Heart left ventricle (tissue), 16 donors: ENCODE results near the gene SLCO3A1. TPM values are rescaled to one million over a fixed set of nuclear protein-coding genes. Genes with fewer than 3 reads are reported as not detected.

ENCODE experiments used
- ATAC-seq, 4 donors: fragments of 200-7000 bp; cut with Tn5 transposase; one replicate each; pipeline ENCODE4 v1.9.1; 2020 to 2022; ENCODE audit warnings: moderate library complexity in 4 of 4, mild to moderate bottlenecking in 3 of 4, moderate number of reproducible peaks in 1 of 4
- DNase-seq, 5 donors: peaks; one replicate each; pipeline ENCODE4 v3.0.0-alpha.2; 2020
- H3K27ac ChIP-seq, 12 donors: fragments of 200-600 bp; sonication (generic) in 4 of 12; one replicate each; pipeline versions ENCODE4 v1.5.0 to v1.8.0; 2016 to 2022; ENCODE audit warnings: mild to moderate bottlenecking in 2 of 12
- H3K27me3 ChIP-seq, 9 donors: fragments of 200-600 bp; sonication (generic) in 2 of 9; one replicate each; pipeline versions ENCODE4 v1.5.1 to v1.8.0; 2016 to 2022; ENCODE audit warnings: mild to moderate bottlenecking in 3 of 9
- H3K36me3 ChIP-seq, 9 donors: fragments of 200-600 bp; sonication (generic) in 2 of 9; one replicate each; pipeline versions ENCODE4 v1.5.0 to v1.8.0; 2018 to 2022; ENCODE audit warnings: mild to moderate bottlenecking in 2 of 9
- H3K4me1 ChIP-seq, 12 donors: fragments of 200-600 bp; sonication (generic) in 4 of 12; one replicate each; pipeline versions ENCODE4 v1.5.0 to v1.8.0; 2016 to 2022; ENCODE audit warnings: mild to moderate bottlenecking in 3 of 12
- H3K4me3 ChIP-seq, 12 donors: fragments of 200-600 bp; sonication (generic) in 4 of 12; one replicate each; pipeline versions ENCODE4 v1.5.0 to v1.8.0; 2017 to 2022; ENCODE audit warnings: mild to moderate bottlenecking in 9 of 12, moderate library complexity in 4 of 12
- H3K9me3 ChIP-seq, 12 donors: fragments of 200-600 bp; sonication (generic) in 4 of 12; one replicate each; pipeline versions ENCODE4 v1.5.0 to v1.8.0; 2016 to 2022; ENCODE audit warnings: mild to moderate bottlenecking in 1 of 12
- POLR2A ChIP-seq, 2 donors: fragments of 450-650 bp; IDR thresholded peaks; one replicate each; pipeline ENCODE4 v1.6.1; 2017; ENCODE audit warnings: antibody characterized with exemption in 2 of 2, mild to moderate bottlenecking in 2 of 2, moderate library complexity in 2 of 2
- WGBS, 4 donors: extraction: QIAGEN DNeasy Blood & Tissue Kit in 2 of 4; methylation state at CpG; one replicate each; pipeline versions ENCODE4 v1.1.5 to v1.1.7; 2013 to 2018; 5-methylcytosine and 5-hydroxymethylcytosine counted together
- intact Hi-C, 10 donors: fragments of 100-400 bp; cut with DNase I; formaldehyde crosslinking; loops; one replicate each; pipeline versions ENCODE4 v1.11.1 to v1.14.2; 2022
- polyA plus RNA-seq, 2 donors: library from polyadenylated mRNA; stranded (reverse); fragments of 200-250 nt; gene quantifications; one replicate each; pipeline ENCODE4 v1.2.3, GENCODE V29; 2013
- total RNA-seq, 9 donors: library from RNA; depleted of rRNA in 2 of 9; stranded (reverse); fragments of >200 nt in 2 of 9; fragmentation: NEBNext Ultra II Directional in 3 of 9; extraction: Animal tissue kit (Norgen Biotek cat#: 25700) in 3 of 9; gene quantifications; one replicate each; pipeline versions ENCODE4 v1.1.0 to v1.2.4, GENCODE V29; 2016 to 2023
- TF ChIP-seq, protein P1 (sequence below), 12 donors: fragments of 200-600 bp; sonication (generic) in 4 of 12; IDR thresholded peaks; one replicate each; pipeline versions ENCODE4 v1.5.0 to v1.8.0; 2018 to 2022; ENCODE audit warnings: antibody characterized with exemption in 12 of 12, mild to moderate bottlenecking in 5 of 12
- donor health status: ischemic (EF 13 %, LVEDD 7.1; RV severe dilation, severe dysfunction).
- donor health status: healthy with polysubstance abuse.
- donor health status: DM: no; HTN: yes; CAD: no.
- donor health status: DM: no; HTN: no; CAD: no.
- donor health status: ischemic (EF 25% LVEDD 6.9; RV normal size, moderate dysfunction).
- donor health status: ischemic (EF 25% LVEDD 5.7; RV mildly dilated, moderate dysfunction).
- donor health status: healthy.
- donor health status: DM: yes; HTN: yes; CAD: no.
- donor health status: ischemic (EF 35%, LVEDD 5.7; RV mildly dilated, moderate dysfunction).
- donor health status: nonischemic (EF 11% LVEDD 7.7; RV severe dilation, severe dysfunction).
- donor health status: DM: yes; HTN: yes; CAD: no.
- donor health status: PGD.
- donor health status: ischemic (EF 29% LVEDD 5.4; RV normal size, mild dysfunction).
- donor health status: nonischemic (EF 23%, LVEDD 6.1; RV moderate dilation, normal function).

SLCO3A1 gene
- total and polyA plus RNA-seq, 11 donors, result 26.3 to 64.2 (median 50.2) TPM

- TF ChIP-seq, protein P1, sequence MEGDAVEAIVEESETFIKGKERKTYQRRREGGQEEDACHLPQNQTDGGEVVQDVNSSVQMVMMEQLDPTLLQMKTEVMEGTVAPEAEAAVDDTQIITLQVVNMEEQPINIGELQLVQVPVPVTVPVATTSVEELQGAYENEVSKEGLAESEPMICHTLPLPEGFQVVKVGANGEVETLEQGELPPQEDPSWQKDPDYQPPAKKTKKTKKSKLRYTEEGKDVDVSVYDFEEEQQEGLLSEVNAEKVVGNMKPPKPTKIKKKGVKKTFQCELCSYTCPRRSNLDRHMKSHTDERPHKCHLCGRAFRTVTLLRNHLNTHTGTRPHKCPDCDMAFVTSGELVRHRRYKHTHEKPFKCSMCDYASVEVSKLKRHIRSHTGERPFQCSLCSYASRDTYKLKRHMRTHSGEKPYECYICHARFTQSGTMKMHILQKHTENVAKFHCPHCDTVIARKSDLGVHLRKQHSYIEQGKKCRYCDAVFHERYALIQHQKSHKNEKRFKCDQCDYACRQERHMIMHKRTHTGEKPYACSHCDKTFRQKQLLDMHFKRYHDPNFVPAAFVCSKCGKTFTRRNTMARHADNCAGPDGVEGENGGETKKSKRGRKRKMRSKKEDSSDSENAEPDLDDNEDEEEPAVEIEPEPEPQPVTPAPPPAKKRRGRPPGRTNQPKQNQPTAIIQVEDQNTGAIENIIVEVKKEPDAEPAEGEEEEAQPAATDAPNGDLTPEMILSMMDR (IDR thresholded peaks at IDR 0.05), result no peak
- no peak for TF ChIP-seq POLR2A (IDR thresholded peaks at IDR 0.05)
- ATAC-seq, result peak; percentile 94 to 95 (median 94)
- Histone ChIP-seq H3K4me1 (peaks cover 0 to 64% (median 25%) of the 10 kb centered on the region in 12 donors), H3K27me3 (no peaks in the 10 kb centered on the region), H3K36me3 (peaks cover 0 to 2% (median 0%) of the 10 kb centered on the region in 9 donors), H3K9me3 (peaks cover 0 to 33% (median 13%) of the 10 kb centered on the region in 12 donors), H3K27ac (peak overlapping the region in 11 of 12 donors; percentile 8 to 78 (median 47)), H3K4me3 (no peak overlapping the region)
- intact Hi-C loops, result loop anchor here in 1 of 10 donors (2.0 kb wide), 1 partner anchor 21 kb away; no protein-coding TSS in a partner anchor
- peak in 2 of 5 donors; percentile 57 to 63 for DNase-seq
- 51 to 61% (median 56%) methylated on average over 14 of the region's 14 CpGs for WGBS, 4 donors
Observed at GRCh38 chr15:91897585-91898372, 44.3 kb downstream of the SLCO3A1 start.

DNA sequence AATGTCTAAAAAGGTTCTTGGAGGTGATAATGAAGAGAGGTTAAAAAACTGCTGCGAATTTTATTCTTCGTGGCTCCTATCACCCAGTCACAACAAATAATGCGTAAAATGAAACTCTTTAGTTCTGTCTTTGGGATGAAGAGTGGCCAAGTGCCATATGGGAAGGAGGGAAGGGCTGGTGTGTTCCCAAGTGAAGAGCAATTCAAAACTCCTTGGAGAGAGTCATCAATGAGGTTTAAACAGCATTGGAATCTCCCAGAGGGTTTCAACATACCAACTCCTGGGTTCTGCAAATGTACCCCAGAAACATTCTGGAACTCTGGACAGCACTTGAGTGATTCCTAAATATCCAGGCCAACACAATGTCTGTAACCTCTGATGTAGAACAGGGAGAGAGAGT, 45.3 kb downstream of the SLCO3A1 start:
- Histone ChIP-seq H3K27me3 (no peaks in the 10 kb centered on the region), H3K27ac (peak overlapping the region in 2 of 12 donors; percentile 63 to 78), H3K4me3 (no peak overlapping the region), H3K4me1 (peaks cover 0 to 58% (median 23%) of the 10 kb centered on the region in 12 donors), H3K36me3 (no peaks in the 10 kb centered on the region), H3K9me3 (peaks cover 0 to 26% (median 11%) of the 10 kb centered on the region in 12 donors)
- intact Hi-C loops, result loop anchor here in 1 of 10 donors (2.0 kb wide), 1 partner anchor 20 kb away; no protein-coding TSS in a partner anchor
- ATAC-seq (no peak), DNase-seq (no peak)
- no peak for TF ChIP-seq POLR2A (IDR thresholded peaks at IDR 0.05)
- TF ChIP-seq, protein P1 (IDR thresholded peaks at IDR 0.05), result no peak
- 93 to 97% (median 96%) methylated on average over 3 of the region's 3 CpGs for WGBS, 4 donors

DNA sequence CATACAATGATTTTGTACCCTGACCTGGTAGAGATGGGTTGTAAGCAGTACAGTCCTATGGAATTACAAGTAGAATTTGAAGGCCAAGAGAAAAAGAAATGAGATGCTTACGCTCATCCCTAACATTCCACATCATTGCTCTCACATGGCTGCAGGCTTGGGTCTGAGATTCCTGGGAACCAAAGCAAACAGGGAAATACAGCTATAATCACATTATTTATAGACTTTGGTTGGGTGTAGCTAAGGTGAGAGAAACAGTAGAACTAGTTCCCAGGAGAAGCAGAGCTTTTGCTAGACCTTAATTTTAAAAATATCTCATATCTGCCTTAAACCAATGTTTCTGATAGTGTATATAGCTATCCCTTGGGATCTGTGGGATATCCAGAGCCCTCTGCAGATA, 51.4 kb downstream of the SLCO3A1 start:
- Histone ChIP-seq H3K9me3 (peaks cover 0 to 26% (median 11%) of the 10 kb centered on the region in 12 donors), H3K27ac (no peak overlapping the region), H3K27me3 (no peaks in the 10 kb centered on the region), H3K36me3 (no peaks in the 10 kb centered on the region), H3K4me3 (no peak overlapping the region), H3K4me1 (peaks cover 0 to 19% (median 0%) of the 10 kb centered on the region in 12 donors)
- TF ChIP-seq, protein P1 (IDR thresholded peaks at IDR 0.05), result no peak
- TF ChIP-seq POLR2A (IDR thresholded peaks at IDR 0.05), result no peak
- whole genome bisulfite sequencing, 4 donors, result 85 to 98% (median 94%) methylated on average over 1 of the region's 1 CpG
- DNase-seq (no peak), ATAC-seq (no peak)
- intact Hi-C loops, result loop anchor here in 1 of 10 donors (5.0 kb wide), 1 partner anchor 33 kb away; no protein-coding TSS in a partner anchor

- H3K4me1 ChIP-seq, result peaks cover 0 to 47% (median 14%) of the 10 kb centered on the region in 12 donors
- TF ChIP-seq, protein P1 (IDR thresholded peaks at IDR 0.05), result no peak
- no peak for TF ChIP-seq POLR2A (IDR thresholded peaks at IDR 0.05)
- WGBS, 4 donors, result 88 to 91% (median 89%) methylated on average over 3 of the region's 3 CpGs
- DNase-seq (no peak), ATAC-seq (no peak)
- H3K9me3 ChIP-seq, result no peaks in the 10 kb centered on the region
- peaks cover 0 to 6% (median 0%) of the 10 kb centered on the region in 9 donors for H3K36me3 ChIP-seq
- no peak overlapping the region for H3K27ac ChIP-seq
- intact Hi-C loops, result loop anchor here in 1 of 10 donors (5.0 kb wide), 1 partner anchor 36 kb away; no protein-coding TSS in a partner anchor
- H3K4me3 ChIP-seq, result no peak overlapping the region
- no peaks in the 10 kb centered on the region for H3K27me3 ChIP-seq
Observed at GRCh38 chr15:91908391-91908790, 54.9 kb downstream of the SLCO3A1 start.
